ENCODE results near the gene F11.

F11 gene

DNA sequence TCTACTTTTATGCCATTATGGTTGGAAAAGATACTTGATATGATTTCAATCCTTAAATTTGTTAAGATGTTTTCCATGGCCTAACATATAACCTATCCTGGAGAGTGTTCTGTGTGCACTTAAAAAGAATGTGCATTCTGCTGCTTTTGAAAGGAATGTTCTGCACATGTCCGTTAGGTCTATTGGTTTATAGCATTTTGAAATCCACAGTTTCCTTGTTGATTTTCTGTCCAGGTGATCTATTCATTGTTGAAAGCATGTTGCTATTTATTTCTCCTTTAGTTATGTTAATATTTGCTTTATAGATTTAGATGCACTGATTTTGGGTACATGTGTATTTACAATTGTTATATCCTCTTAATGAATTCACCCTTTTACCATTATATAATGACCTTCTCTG is 44.4 kb upstream of the F11 start:
- no peaks in the 10 kb centered on the region for H3K79me2 ChIP-seq (ENCODE audit: insufficient read depth, low read length)
- no peaks in the 10 kb centered on the region for H3K27me3 ChIP-seq (ENCODE audit: insufficient read depth, low read length)
- no peaks in the 10 kb centered on the region for H3K9me2 ChIP-seq (ENCODE audit: low read depth, low read length)
- no peak overlapping the region for H2AFZ ChIP-seq (ENCODE audit: low read length)
- H3K4me1 ChIP-seq (ENCODE audit: insufficient read depth, low read length, severe bottlenecking): no peaks in the 10 kb centered on the region
- no peak overlapping the region for H3K4me2 ChIP-seq (ENCODE audit: low read length)
- H4K20me1 ChIP-seq (ENCODE audit: insufficient read depth, low read length): no peaks in the 10 kb centered on the region
- H3K36me3 ChIP-seq (ENCODE audit: insufficient read depth, low read length): no peaks in the 10 kb centered on the region
- no peaks in the 10 kb centered on the region for H3F3A ChIP-seq (ENCODE audit: insufficient read depth, low read length)
- TF ChIP-seq EZH2 (IDR thresholded peaks at IDR 0.05; ENCODE audit: borderline replicate concordance, low read length): no peak
- TF ChIP-seq, protein P1, sequence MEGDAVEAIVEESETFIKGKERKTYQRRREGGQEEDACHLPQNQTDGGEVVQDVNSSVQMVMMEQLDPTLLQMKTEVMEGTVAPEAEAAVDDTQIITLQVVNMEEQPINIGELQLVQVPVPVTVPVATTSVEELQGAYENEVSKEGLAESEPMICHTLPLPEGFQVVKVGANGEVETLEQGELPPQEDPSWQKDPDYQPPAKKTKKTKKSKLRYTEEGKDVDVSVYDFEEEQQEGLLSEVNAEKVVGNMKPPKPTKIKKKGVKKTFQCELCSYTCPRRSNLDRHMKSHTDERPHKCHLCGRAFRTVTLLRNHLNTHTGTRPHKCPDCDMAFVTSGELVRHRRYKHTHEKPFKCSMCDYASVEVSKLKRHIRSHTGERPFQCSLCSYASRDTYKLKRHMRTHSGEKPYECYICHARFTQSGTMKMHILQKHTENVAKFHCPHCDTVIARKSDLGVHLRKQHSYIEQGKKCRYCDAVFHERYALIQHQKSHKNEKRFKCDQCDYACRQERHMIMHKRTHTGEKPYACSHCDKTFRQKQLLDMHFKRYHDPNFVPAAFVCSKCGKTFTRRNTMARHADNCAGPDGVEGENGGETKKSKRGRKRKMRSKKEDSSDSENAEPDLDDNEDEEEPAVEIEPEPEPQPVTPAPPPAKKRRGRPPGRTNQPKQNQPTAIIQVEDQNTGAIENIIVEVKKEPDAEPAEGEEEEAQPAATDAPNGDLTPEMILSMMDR (IDR thresholded peaks at IDR 0.05; ENCODE audit: low read length): no peak
- H3K9me3 ChIP-seq (ENCODE audit: low read length): no peaks in the 10 kb centered on the region; the same call in 1 of the 2 replicates
- no peak overlapping the region for H3K4me3 ChIP-seq (ENCODE audit: low read depth, low read length, poor library complexity, severe bottlenecking)
- no peak overlapping the region for H3K27ac ChIP-seq (ENCODE audit: low read depth, low read length, poor library complexity, severe bottlenecking)
- no peak overlapping the region for H3K9ac ChIP-seq (ENCODE audit: low read length)

DNA sequence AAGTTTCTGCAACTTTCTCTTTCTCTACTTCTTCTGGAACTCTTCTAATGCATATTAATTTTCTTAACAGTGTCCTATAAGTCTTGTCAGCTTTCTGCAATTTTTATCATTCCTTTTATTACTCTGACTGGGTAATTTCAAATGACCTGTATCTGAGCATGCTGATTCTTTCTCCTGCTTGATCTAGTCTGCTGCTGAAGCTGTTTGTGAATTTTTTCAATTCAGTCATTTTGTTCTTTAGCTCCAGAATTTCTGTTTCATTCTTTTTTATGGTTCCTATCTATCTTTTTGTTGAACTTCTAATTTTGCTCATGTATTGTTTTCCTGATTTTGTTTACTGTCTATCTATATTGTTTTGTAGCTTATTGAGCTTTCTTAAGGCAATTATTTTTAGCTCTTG is 40.1 kb upstream of the F11 start:
- TF ChIP-seq, protein P1 (IDR thresholded peaks at IDR 0.05; ENCODE audit: low read length): no peak
- TF ChIP-seq EZH2 (IDR thresholded peaks at IDR 0.05; ENCODE audit: borderline replicate concordance, low read length): no peak
- no peak overlapping the region for H3K4me2 ChIP-seq (ENCODE audit: low read length)
- no peaks in the 10 kb centered on the region for H3K79me2 ChIP-seq (ENCODE audit: insufficient read depth, low read length)
- H3K27me3 ChIP-seq (ENCODE audit: insufficient read depth, low read length): no peaks in the 10 kb centered on the region
- H3K36me3 ChIP-seq (ENCODE audit: insufficient read depth, low read length): no peaks in the 10 kb centered on the region
- H3K27ac ChIP-seq (ENCODE audit: low read depth, low read length, poor library complexity, severe bottlenecking): no peak overlapping the region
- no peaks in the 10 kb centered on the region for H3K4me1 ChIP-seq (ENCODE audit: insufficient read depth, low read length, severe bottlenecking)
- no peaks in the 10 kb centered on the region for H3F3A ChIP-seq (ENCODE audit: insufficient read depth, low read length)
- no peak overlapping the region for H2AFZ ChIP-seq (ENCODE audit: low read length)
- no peaks in the 10 kb centered on the region for H4K20me1 ChIP-seq (ENCODE audit: insufficient read depth, low read length)
- H3K9me3 ChIP-seq (ENCODE audit: low read length): no peaks in the 10 kb centered on the region; the same call in 1 of the 2 replicates
- no peaks in the 10 kb centered on the region for H3K9me2 ChIP-seq (ENCODE audit: low read depth, low read length)
- no peak overlapping the region for H3K9ac ChIP-seq (ENCODE audit: low read length)
- H3K4me3 ChIP-seq (ENCODE audit: low read depth, low read length, poor library complexity, severe bottlenecking): no peak overlapping the region

DNA sequence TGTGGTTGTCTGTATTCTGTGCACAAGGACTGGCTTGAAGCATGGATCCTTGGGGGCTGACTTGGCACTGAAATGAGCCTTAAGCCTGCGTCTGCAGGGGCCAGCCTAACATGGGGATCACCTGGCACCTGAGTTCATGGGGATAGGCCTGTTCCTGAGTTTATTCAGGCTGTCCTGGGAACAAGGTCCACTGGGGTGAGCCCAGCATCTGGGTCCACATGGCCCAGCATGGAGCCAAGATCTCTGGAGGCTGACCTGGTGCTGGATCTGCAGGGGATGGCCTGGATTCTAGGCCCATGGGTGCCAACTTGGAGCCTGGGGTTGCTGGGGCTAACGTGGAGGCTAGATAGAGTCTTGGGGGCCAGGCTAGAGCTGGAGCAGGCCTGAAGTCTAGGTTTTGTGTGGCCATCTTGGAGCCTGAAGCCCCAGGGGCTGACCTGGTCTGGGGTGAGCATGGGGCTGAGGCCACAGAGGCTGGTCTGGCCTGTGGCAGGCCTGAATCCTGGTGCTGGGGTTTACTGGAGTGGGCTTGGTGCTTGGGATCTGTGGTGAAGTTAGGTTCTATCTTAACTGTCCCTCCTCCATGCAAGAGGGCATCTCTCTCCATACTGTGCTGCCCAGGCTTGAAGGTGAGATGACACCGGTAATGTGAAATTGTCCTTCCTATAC is 39.3 kb upstream of the F11 start:
- TF ChIP-seq EZH2 (IDR thresholded peaks at IDR 0.05; ENCODE audit: borderline replicate concordance, low read length): no peak
- TF ChIP-seq, protein P1 (IDR thresholded peaks at IDR 0.05; ENCODE audit: low read length): no peak
- no peaks in the 10 kb centered on the region for H3K36me3 ChIP-seq (ENCODE audit: insufficient read depth, low read length)
- no peak overlapping the region for H3K9ac ChIP-seq (ENCODE audit: low read length)
- no peak overlapping the region for H2AFZ ChIP-seq (ENCODE audit: low read length)
- H3K27ac ChIP-seq (ENCODE audit: low read depth, low read length, poor library complexity, severe bottlenecking): no peak overlapping the region
- H3K4me2 ChIP-seq (ENCODE audit: low read length): no peak overlapping the region
- no peaks in the 10 kb centered on the region for H3K9me2 ChIP-seq (ENCODE audit: low read depth, low read length)
- H3K4me3 ChIP-seq (ENCODE audit: low read depth, low read length, poor library complexity, severe bottlenecking): no peak overlapping the region
- no peaks in the 10 kb centered on the region for H3K4me1 ChIP-seq (ENCODE audit: insufficient read depth, low read length, severe bottlenecking)
- no peaks in the 10 kb centered on the region for H4K20me1 ChIP-seq (ENCODE audit: insufficient read depth, low read length)
- no peaks in the 10 kb centered on the region for H3K79me2 ChIP-seq (ENCODE audit: insufficient read depth, low read length)
- no peaks in the 10 kb centered on the region for H3F3A ChIP-seq (ENCODE audit: insufficient read depth, low read length)
- no peaks in the 10 kb centered on the region for H3K27me3 ChIP-seq (ENCODE audit: insufficient read depth, low read length)
- H3K9me3 ChIP-seq (ENCODE audit: low read length): no peaks in the 10 kb centered on the region; the same call in 1 of the 2 replicates

Measured in OCI-LY1 (cell line).